DND-41 (cell line): ENCODE results near the gene FBLIM1.

Source experiments
- EZH2 ChIP-seq: IDR thresholded peaks from 3 replicates; pipeline ENCODE4 v1.6.1; 2012; ENCODE audit warnings: borderline replicate concordance, low read depth, mild to moderate bottlenecking, moderate library complexity, low read length, inconsistent platforms; ENCODE audit not compliant: severe bottlenecking
- TF ChIP-seq, protein P1 (sequence below): IDR thresholded peaks from 2 replicates; pipeline ENCODE4 v1.5.1; 2012; ENCODE audit warnings: borderline replicate concordance, low read length, moderate library complexity, mild to moderate bottlenecking; ENCODE audit not compliant: poor library complexity, severe bottlenecking; ENCODE audit errors: extremely low read depth

DNA sequence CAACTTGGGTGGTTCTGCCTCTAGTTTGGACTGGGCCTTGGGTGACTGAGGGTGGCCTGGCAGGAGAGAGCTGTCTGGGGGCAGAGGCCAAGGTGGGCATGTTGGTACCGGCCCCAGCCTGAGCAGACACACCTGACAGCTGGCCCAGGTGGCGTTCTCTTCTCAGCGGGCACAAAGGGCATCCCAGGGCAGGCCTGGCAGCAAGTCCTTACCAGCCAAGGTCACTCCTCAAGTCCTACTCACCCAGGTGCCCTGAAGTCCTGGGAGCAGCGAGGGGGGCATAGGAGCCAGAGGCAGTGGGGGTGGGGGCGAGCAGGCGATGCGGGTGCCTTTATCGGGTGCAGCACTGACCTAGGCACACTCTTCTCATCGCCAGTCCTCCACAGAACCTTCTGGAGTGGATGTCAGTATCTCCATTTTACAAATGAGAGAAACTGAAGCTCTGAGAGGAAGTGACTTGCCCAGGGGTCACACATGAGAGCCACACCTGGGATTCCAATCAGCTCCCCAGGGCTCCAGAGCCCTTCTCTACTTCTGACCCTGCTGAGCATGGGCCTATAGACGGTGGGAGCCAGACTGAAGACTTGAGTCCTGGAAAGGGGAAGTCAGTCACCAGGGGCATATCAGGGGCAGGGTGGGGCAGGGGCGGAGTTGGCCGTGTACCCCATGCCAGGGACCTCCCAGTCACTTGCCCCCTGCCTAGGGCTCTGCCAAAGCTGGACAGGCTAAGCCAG, 23.1 kb upstream of the FBLIM1 start:
- TF ChIP-seq, protein P1, sequence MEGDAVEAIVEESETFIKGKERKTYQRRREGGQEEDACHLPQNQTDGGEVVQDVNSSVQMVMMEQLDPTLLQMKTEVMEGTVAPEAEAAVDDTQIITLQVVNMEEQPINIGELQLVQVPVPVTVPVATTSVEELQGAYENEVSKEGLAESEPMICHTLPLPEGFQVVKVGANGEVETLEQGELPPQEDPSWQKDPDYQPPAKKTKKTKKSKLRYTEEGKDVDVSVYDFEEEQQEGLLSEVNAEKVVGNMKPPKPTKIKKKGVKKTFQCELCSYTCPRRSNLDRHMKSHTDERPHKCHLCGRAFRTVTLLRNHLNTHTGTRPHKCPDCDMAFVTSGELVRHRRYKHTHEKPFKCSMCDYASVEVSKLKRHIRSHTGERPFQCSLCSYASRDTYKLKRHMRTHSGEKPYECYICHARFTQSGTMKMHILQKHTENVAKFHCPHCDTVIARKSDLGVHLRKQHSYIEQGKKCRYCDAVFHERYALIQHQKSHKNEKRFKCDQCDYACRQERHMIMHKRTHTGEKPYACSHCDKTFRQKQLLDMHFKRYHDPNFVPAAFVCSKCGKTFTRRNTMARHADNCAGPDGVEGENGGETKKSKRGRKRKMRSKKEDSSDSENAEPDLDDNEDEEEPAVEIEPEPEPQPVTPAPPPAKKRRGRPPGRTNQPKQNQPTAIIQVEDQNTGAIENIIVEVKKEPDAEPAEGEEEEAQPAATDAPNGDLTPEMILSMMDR: no peak
- no peak for TF ChIP-seq EZH2
